GM12891 (cell line): ENCODE results near the gene KIF13A.

ENCODE experiments used
- POLR2A ChIP-seq: IDR thresholded peaks from 2 replicates; pipeline ENCODE4 v1.6.1; 2011; ENCODE audit warnings: low read depth, low read length, control low read depth
- POLR2AphosphoS5 ChIP-seq: IDR thresholded peaks from 2 replicates; pipeline ENCODE4 v1.6.1; 2011; ENCODE audit warnings: low read depth, low read length, control low read depth
- POU2F2 ChIP-seq: IDR thresholded peaks from 2 replicates; pipeline ENCODE4 v1.6.1; 2011; ENCODE audit warnings: low read depth, mild to moderate bottlenecking, control low read depth, low read length, moderate library complexity
- SPI1 ChIP-seq: IDR thresholded peaks from 2 replicates; pipeline ENCODE4 v1.6.1; 2011; ENCODE audit warnings: low read depth, low read length, control low read depth
- TAF1 ChIP-seq: IDR thresholded peaks from 2 replicates; pipeline ENCODE4 v1.6.1; 2011; ENCODE audit warnings: low read depth, low read length, control low read depth

GRCh38 chr6:17846762-17847161, 140.7 kb downstream of the KIF13A start:
- TF ChIP-seq SPI1 (no peak), POLR2A (no peak), POLR2AphosphoS5 (no peak), TAF1 (no peak), POU2F2 (no peak)
